GM18505 (cell line): ENCODE data around the gene FBRS.
"Not testable (repeated sequence)": the region's sequence is repeated elsewhere in the genome, so short reads cannot be mapped to it uniquely, and the experiment has no call there.

Experiments
- ATAC-seq: cut with Tn5 transposase; IDR thresholded peaks from one replicate; pipeline ENCODE4 v1.9.1; 2021; ENCODE audit not compliant: unreplicated experiment
- POLR2A ChIP-seq: IDR thresholded peaks from 4 replicates; pipeline ENCODE4 v1.6.1; 2011; ENCODE audit warnings: borderline replicate concordance; ENCODE audit not compliant: insufficient read depth, insufficient read length; ENCODE audit errors: extremely low read depth

Gene FBRS

DNA sequence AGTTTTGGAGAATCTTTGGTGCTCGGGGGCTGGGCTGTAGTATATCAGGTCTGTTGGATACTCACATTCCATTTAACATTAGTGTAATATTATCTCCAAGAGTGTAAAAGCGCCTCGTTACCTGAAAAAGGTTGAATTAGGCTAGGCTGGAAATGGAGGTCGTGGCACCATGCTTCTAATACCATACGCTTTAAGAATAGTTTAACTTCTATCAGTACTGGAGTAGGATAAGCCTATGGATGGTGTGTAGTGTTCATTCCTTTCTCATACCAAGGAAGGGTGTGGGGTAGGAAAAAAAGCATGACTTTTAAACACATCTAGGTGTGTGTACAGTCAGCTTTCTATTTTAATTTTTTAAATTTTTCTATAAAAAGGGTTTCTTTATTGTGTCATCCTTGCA is 42.7 kb downstream of the FBRS start:
- ATAC-seq: no peak
- TF ChIP-seq POLR2A: no peak

DNA sequence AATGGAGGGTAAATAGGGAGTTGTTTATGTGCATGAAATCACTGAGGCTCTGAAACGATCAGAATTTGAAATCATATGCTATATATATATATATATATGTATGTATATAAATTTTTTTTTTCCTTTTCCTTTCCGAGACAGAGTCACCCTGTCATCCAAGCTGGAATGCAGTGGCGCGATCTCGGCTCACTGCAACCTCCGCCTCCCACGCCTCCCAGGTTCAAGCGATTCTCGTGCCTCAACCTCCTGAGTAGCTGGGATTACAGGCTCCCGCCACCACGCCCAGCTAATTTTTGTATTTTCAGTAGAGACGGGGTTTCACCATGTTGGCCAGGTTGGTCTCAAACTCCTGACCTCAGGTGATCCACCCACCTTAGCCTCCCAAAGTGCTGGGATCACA is 44.8 kb downstream of the FBRS start:
- not testable (repeated sequence) for ATAC-seq

DNA sequence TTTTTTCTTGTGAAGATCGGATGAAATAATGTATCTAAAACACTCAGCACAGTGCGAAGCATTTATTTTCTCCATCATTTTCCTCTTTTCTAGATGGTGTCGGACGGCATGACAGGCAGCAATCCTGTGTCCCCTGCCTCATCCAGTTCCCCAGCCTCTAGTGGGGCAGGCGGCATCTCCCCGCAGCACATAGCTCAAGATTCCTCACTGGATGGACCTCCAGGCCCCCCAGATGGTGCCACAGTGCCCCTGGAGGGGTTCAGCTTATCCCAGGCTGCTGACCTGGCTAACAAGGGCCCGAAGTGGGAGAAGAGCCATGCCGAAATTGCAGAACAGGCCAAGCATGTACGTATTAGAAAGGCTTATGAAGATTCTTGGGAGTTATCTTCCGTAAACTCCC is 45.7 kb downstream of the FBRS start:
- TF ChIP-seq POLR2A: no peak
- no peak for ATAC-seq

DNA sequence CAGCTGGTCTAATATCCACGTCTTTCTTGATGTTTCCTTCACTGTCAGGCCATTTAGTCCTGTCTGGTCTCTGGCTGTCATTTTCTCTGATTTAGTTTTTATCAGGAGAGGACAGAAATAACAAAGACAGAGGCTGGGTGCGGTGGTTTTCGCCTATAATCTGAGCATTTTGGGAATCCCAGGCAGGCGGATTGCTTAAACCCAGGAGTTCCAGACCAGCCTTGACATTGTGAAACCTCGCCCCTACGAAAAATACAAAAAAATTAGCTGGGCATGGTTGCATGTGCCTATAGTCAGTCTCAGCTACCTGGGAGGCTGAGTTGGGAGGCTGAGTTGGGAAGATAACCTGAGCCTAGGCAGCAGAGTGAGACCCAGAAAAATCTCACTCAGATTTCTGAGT is 47.8 kb downstream of the FBRS start:
- no peak for TF ChIP-seq POLR2A
- ATAC-seq: no peak

DNA sequence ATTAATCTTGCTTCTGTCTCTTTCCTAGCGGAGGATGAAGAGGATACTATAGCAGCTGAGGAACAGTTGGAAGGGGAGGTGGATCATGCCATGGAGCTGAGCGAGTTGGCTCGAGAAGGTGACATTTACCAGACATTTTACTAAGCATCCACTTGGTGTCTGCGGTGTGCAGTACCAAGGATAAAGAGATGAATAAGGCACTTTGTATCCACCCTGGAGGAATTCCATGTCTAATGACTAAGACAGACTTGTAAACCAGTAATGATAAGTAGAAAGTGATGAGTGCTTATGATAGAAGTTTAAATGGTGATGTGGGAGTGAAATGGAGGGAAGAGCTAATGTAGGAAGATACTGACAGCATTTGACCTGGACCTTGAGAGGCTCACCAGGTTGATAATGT is 52.7 kb downstream of the FBRS start:
- ATAC-seq: no peak
- TF ChIP-seq POLR2A: no peak

DNA sequence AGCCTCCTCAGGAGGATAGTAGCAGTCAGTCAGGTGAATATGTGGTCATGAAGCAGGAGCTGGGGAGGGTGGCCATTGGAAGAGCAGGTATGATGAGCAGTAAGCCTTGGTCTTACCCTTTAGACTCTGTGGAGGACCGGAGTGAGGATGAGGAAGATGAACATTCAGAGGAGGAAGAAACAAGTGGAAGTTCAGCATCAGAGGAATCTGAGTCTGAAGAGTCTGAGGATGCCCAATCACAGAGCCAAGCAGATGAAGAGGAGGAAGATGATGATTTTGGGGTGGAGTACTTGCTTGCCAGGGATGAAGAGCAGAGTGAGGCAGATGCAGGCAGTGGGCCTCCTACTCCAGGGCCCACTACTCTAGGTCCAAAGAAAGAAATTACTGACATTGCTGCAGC is 53.5 kb downstream of the FBRS start:
- no peak for ATAC-seq
- no peak for TF ChIP-seq POLR2A

DNA sequence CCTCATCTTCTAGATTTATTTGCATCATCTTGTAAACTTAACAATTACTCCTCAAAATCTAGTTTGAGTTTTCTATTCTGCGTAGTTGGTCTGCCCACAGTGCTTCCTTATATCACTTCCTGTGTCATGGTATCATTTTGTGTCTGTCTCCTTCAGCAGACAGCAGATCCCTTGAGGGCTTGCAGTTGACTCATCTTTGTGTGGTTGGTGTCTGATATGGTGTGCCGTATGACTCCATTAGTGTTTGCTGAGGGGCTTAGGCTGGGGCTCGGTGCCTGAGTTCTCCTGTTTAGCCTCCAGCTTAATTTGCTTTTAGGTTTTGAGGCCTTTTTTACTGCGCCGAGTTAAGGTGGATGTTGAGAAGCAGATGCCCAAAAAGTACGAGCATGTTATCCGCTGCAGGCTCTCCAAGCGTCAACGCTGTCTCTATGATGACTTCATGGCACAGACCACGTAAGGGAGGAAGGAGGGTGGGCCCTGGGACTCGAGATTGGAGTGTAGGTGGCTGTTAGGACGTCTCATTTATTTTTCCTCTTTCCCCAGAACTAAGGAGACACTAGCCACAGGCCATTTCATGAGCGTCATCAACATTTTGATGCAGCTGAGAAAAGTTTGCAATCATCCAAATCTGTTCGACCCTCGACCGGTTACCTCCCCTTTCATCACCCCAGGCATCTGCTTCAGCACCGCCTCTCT is 57.7 kb downstream of the FBRS start:
- no peak for ATAC-seq
- TF ChIP-seq POLR2A: no peak

DNA sequence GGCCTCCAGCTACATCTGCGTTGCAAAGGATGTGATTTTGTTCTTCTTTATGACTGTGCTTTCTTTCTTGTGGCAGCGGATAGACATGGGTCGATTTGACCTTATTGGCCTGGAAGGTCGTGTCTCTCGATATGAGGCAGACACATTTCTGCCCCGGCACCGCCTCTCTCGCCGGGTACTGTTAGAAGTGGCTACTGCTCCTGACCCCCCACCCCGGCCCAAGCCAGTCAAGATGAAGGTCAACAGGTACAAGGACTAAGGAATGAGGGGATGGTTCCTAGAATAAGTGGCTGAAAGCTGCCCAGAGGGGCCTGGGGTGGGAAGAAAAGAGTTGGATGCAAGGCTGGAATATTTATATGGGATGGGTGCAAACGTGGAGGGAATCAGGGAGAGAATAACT is 61.9 kb downstream of the FBRS start:
- no peak for TF ChIP-seq POLR2A
- no peak for ATAC-seq
